ENCODE data around the gene PDYN. TPM values are rescaled to one million over a fixed set of nuclear protein-coding genes. Genes with fewer than 3 reads are reported as not detected.

The PDYN gene
- total RNA-seq, 1 experiment from 2014 or later = not detected

DNA sequence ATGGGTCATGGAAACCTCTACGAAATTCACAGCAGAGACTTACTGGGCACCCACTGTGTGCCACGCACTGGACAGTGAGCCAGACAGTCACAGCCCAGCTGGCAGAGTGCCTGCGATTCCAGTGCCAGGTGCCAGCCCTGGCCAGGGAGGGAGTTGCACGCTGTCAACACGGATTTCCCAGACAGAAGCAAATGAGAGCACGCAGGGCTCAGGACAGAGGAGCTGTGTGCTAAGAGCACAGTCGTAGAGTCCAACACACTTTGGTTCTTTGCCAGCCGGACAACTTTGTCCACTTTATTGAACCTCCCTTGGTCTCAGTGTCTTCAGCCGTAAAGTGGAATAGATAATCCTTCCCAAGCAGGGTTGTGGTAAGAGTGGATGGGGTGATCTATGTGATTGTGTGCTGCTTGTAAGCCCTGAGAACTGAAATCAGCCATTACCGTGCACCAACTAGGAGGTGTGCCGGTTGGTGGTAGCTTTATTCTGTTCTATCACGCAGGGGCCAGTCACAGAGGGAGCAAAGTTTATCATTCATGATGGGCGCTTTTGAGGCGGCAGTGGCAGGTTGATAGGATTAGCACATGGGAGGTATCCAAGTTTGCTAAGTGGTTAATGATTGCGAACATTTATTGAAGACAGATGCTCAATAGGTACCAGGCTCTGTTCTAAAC, 58.0 kb downstream of the PDYN start:
- ChIA-PET POLR2A (ENCODE audit: unreplicated experiment) (no interaction called here), CTCF (no interaction called here)
- intact Hi-C loops (cut with micrococcal nuclease; ENCODE audit: unreplicated experiment) = no loop called here
- H3K9me3 ChIP-seq (ENCODE audit: insufficient read depth, low read depth) = no peaks in the 10 kb centered on the region
- no peaks in the 10 kb centered on the region for H4K20me1 ChIP-seq (ENCODE audit: insufficient read depth)
- H3F3A ChIP-seq (ENCODE audit: insufficient read depth, low read depth) = no peaks in the 10 kb centered on the region
- no peaks in the 10 kb centered on the region for H3K79me2 ChIP-seq (ENCODE audit: low read depth)
- BruUV-seq (replicated peaks) = no TSS peak
- no peak overlapping the region for H2AFZ ChIP-seq
- H3K4me1 ChIP-seq (replicated peaks; ENCODE audit: insufficient read depth) = no peaks in the 10 kb centered on the region
- H3K9me2 ChIP-seq (ENCODE audit: insufficient read depth) = no peaks in the 10 kb centered on the region
- H3K27ac ChIP-seq = no peak overlapping the region
- no peak for DNase-seq
- no peaks in the 10 kb centered on the region for H3K27me3 ChIP-seq (ENCODE audit: insufficient read depth, low read depth)
- no peaks in the 10 kb centered on the region for H3K36me3 ChIP-seq (ENCODE audit: low read depth)
- no peak for TF ChIP-seq EZH2 (IDR thresholded peaks at IDR 0.05; ENCODE audit: low read depth)
- TF ChIP-seq, protein P1, sequence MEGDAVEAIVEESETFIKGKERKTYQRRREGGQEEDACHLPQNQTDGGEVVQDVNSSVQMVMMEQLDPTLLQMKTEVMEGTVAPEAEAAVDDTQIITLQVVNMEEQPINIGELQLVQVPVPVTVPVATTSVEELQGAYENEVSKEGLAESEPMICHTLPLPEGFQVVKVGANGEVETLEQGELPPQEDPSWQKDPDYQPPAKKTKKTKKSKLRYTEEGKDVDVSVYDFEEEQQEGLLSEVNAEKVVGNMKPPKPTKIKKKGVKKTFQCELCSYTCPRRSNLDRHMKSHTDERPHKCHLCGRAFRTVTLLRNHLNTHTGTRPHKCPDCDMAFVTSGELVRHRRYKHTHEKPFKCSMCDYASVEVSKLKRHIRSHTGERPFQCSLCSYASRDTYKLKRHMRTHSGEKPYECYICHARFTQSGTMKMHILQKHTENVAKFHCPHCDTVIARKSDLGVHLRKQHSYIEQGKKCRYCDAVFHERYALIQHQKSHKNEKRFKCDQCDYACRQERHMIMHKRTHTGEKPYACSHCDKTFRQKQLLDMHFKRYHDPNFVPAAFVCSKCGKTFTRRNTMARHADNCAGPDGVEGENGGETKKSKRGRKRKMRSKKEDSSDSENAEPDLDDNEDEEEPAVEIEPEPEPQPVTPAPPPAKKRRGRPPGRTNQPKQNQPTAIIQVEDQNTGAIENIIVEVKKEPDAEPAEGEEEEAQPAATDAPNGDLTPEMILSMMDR (conservative IDR thresholded peaks at IDR 0.05) = no peak
- H3K4me3 ChIP-seq = no peak overlapping the region
- H3K4me2 ChIP-seq = no peak overlapping the region

DNA sequence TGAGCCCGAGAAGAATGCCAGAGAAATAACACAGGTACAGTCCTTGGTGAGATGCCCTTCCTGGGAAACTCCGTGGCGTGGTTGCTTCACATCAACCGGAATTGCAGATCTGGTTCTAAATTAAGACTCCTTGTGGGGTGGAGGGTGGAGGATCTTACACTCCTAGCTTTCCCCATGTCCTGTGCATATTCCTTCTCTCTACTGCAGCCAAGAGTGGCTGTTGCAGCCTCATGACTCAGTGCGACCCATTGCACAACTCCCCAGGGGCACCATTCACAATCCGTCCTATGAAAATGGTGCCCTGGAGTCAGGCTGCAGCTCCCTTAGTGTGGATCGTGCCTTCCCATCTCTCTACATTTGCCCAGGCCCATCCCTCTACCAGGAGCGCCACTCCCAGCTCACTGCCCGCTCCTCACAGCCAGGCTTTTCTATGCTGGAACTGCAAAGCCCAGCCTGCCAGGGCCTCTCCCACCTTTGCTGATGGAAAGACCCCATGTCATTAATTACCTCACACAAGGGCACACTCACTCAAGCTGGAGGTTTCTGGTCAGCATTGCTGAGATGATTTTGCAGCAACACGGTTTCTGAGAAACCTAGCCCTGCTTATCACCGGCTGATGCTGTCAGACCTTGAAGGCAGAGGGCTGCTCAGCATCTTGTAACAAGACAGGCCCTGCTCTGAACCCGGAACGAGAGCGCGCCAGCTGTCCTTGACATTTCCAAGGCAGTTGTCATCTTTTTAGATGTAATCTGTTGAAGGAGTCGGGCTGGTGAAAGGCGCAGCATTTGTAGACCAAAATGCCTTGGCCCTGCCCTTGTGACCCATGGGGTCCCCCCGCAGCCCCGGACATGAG, 58.9 kb downstream of the PDYN start:
- intact Hi-C loops (cut with micrococcal nuclease; ENCODE audit: unreplicated experiment) = no loop called here
- Histone ChIP-seq H3K79me2 (ENCODE audit: low read depth) (no peaks in the 10 kb centered on the region), H3K27ac (no peak overlapping the region), H2AFZ (no peak overlapping the region), H3K4me1 (replicated peaks; ENCODE audit: insufficient read depth) (no peaks in the 10 kb centered on the region), H3K9me2 (ENCODE audit: insufficient read depth) (no peaks in the 10 kb centered on the region), H3K4me3 (no peak overlapping the region), H3F3A (ENCODE audit: insufficient read depth, low read depth) (no peaks in the 10 kb centered on the region), H3K27me3 (ENCODE audit: insufficient read depth, low read depth) (no peaks in the 10 kb centered on the region), H3K36me3 (ENCODE audit: low read depth) (no peaks in the 10 kb centered on the region), H4K20me1 (ENCODE audit: insufficient read depth) (no peaks in the 10 kb centered on the region), H3K9me3 (ENCODE audit: insufficient read depth, low read depth) (no peaks in the 10 kb centered on the region), H3K4me2 (no peak overlapping the region)
- no TSS peak for BruUV-seq (replicated peaks)
- ChIA-PET POLR2A (ENCODE audit: unreplicated experiment) (no interaction called here), CTCF (interaction anchor here (0.6 kb wide), 1 partner anchor 178 kb away, joined by 3 read pairs; no protein-coding TSS in a partner anchor)
- no peak for DNase-seq
- no peak for TF ChIP-seq EZH2 (IDR thresholded peaks at IDR 0.05; ENCODE audit: low read depth)

DNA sequence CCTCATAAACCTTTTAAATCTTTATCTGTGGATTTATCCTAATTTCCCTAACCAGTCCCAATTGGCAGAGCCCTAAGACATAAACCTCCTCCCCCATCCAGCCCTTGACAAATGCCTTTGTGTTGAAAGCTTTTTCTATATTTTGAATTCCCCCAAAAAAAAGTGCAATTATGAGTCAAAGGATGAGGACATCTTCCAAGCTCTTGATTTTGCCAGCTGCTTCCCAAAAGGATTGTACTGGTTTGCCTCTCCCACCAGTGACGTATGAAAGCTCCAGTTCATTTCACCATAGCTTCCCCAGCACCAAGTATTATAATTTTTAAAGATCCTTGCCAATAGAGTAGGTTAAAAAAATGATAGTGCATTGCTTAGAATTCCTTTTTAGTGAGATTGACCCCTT, 59.7 kb downstream of the PDYN start:
- Histone ChIP-seq H3K4me2 (no peak overlapping the region), H3K36me3 (ENCODE audit: low read depth) (no peaks in the 10 kb centered on the region), H3K9me2 (ENCODE audit: insufficient read depth) (no peaks in the 10 kb centered on the region), H3K9me3 (ENCODE audit: insufficient read depth, low read depth) (no peaks in the 10 kb centered on the region), H3K79me2 (ENCODE audit: low read depth) (no peaks in the 10 kb centered on the region), H3K27ac (no peak overlapping the region), H3F3A (ENCODE audit: insufficient read depth, low read depth) (no peaks in the 10 kb centered on the region), H4K20me1 (ENCODE audit: insufficient read depth) (no peaks in the 10 kb centered on the region), H3K4me3 (no peak overlapping the region), H3K27me3 (ENCODE audit: insufficient read depth, low read depth) (no peaks in the 10 kb centered on the region), H2AFZ (no peak overlapping the region), H3K4me1 (replicated peaks; ENCODE audit: insufficient read depth) (no peaks in the 10 kb centered on the region)
- CTCF ChIA-PET = interaction anchor here (0.6 kb wide), 1 partner anchor 177 kb away, joined by 3 read pairs; no protein-coding TSS in a partner anchor
- DNase-seq = no peak
- POLR2A ChIA-PET (ENCODE audit: unreplicated experiment) = no interaction called here
- TF ChIP-seq EZH2 (IDR thresholded peaks at IDR 0.05; ENCODE audit: low read depth) = no peak
- TF ChIP-seq, protein P1 (conservative IDR thresholded peaks at IDR 0.05) = no peak
- no TSS peak for BruUV-seq (replicated peaks)
- intact Hi-C loops (cut with micrococcal nuclease; ENCODE audit: unreplicated experiment) = no loop called here

All from PC-9 (cell line).